Endothelial cell of umbilical vein (primary cell): ENCODE results near the gene APIP. TPM values are rescaled to one million over a fixed set of nuclear protein-coding genes. Genes with fewer than 3 reads are reported as not detected.

Experiments
- BruUV-seq: library from RNA; stranded (reverse); fragments of 400-500 nt; replicated peaks from 2 replicates; lab custom pipeline; 2021; lab: Mats Ljungman, UMichigan
- CTCF ChIA-PET: fragments of 300-600, 350-600 bp; sonication (Branson Sonifier 250); formaldehyde crosslinking; loops from one replicate; lab custom pipeline; 2021; ENCODE audit warnings: antibody characterized with exemption, inconsistent platforms; lab: Charles Lee
- POLR2A ChIA-PET: fragments of 300-600, 350-600 bp; sonication (Branson Sonifier 250); formaldehyde crosslinking; loops from one replicate; lab custom pipeline; 2021; ENCODE audit warnings: antibody characterized with exemption, inconsistent platforms; lab: Charles Lee
- DNase-seq: peaks from one replicate; pipeline ENCODE4 v3.0.0-alpha.2; 2011; ENCODE audit warnings: low read depth, low spot score
- FAIRE-seq: peaks from 2 replicates; lab custom pipeline; 2011; peaks lifted over from hg19 to GRCh38; lab: Jason Lieb, UNC
- H2AFZ ChIP-seq: 2 replicates; pipeline ENCODE4 v1.6.0; 2012; ENCODE audit warnings: low read depth, low read length, control low read depth, inconsistent platforms
- H3K27ac ChIP-seq: 2 replicates; pipeline ENCODE4 v1.5.1; 2011; ENCODE audit warnings: low read depth, mild to moderate bottlenecking, control low read depth, low read length, moderate library complexity; ENCODE audit not compliant: insufficient read depth
- H3K27me3 ChIP-seq, 2 experiments: 2 replicates each; pipeline versions ENCODE4 v1.6.0 to v1.6.1; 2011; ENCODE audit warnings: low read length in 2 of 2, mixed read lengths in 1 of 2; ENCODE audit not compliant: control insufficient read depth in 2 of 2, insufficient read depth in 2 of 2
- H3K36me3 ChIP-seq, 2 experiments: 2 replicates in 1 of 2; 3 replicates in 1 of 2; pipeline ENCODE4 v1.5.1; 2011; ENCODE audit warnings: low read length in 2 of 2, mild to moderate bottlenecking in 1 of 2, moderate library complexity in 1 of 2; ENCODE audit not compliant: control insufficient read depth in 2 of 2, insufficient read depth in 2 of 2; ENCODE audit errors: extremely low read depth in 1 of 2
- H3K4me1 ChIP-seq: 3 replicates; pipeline ENCODE4 v1.5.1; 2011; ENCODE audit warnings: mild to moderate bottlenecking, low read length; ENCODE audit not compliant: control insufficient read depth, insufficient read depth; ENCODE audit errors: extremely low read depth
- H3K4me2 ChIP-seq: 2 replicates; pipeline ENCODE4 v1.6.1; 2011; ENCODE audit warnings: low read length, control low read depth, mixed read lengths; ENCODE audit not compliant: insufficient read depth
- H3K4me3 ChIP-seq, 3 experiments: fragments of 200-600 bp in 1 of 3; sonication (generic), shearing (Covaris generic) in 1 of 3; replicated peaks in 1 of 3; 2 replicates each; pipeline ENCODE4 v1.5.1; 2011 to 2016; ENCODE audit warnings: control low read depth in 3 of 3, low read length in 3 of 3, mild to moderate bottlenecking in 2 of 3, inconsistent platforms in 1 of 3, low read depth in 1 of 3, moderate library complexity in 1 of 3; ENCODE audit not compliant: insufficient read depth in 1 of 3
- H3K79me2 ChIP-seq: 2 replicates; pipeline ENCODE4 v1.6.0; 2012; ENCODE audit warnings: low read length, inconsistent platforms; ENCODE audit not compliant: control insufficient read depth, insufficient read depth
- H3K9ac ChIP-seq: replicated peaks from 2 replicates; pipeline ENCODE3; 2011; ENCODE audit warnings: low read length, control low read depth; ENCODE audit not compliant: insufficient read depth; ENCODE audit errors: extremely low read depth
- H3K9me1 ChIP-seq: replicated peaks from 3 replicates; pipeline ENCODE4 v1.6.0; 2011; ENCODE audit warnings: mild to moderate bottlenecking, low read length; ENCODE audit not compliant: control insufficient read depth, insufficient read depth; ENCODE audit errors: extremely low read depth
- H3K9me3 ChIP-seq: replicated peaks from 2 replicates; pipeline ENCODE4 v1.5.1; 2012; ENCODE audit warnings: low read length, inconsistent platforms; ENCODE audit not compliant: control insufficient read depth, insufficient read depth
- H4K20me1 ChIP-seq: replicated peaks from 2 replicates; pipeline ENCODE3; 2011; ENCODE audit warnings: mild to moderate bottlenecking, low read length; ENCODE audit not compliant: control insufficient read depth, insufficient read depth; ENCODE audit errors: extremely low read depth
- CTCF ChIP-seq, 2 donors: IDR thresholded peaks; 1 replicate in 1 of 2; 2 replicates in 1 of 2; pipeline ENCODE4 v1.5.1; 2011; ENCODE audit warnings: low read length in 2 of 2, mild to moderate bottlenecking in 2 of 2, moderate library complexity in 2 of 2, control low read depth in 1 of 2, inconsistent platforms in 1 of 2, low read depth in 1 of 2; ENCODE audit not compliant: insufficient read depth in 1 of 2; ENCODE audit errors: extremely low read depth in 1 of 2
- EZH2 ChIP-seq: IDR thresholded peaks from 2 replicates; pipeline ENCODE4 v1.6.1; 2012; ENCODE audit warnings: borderline replicate concordance, low read depth, mild to moderate bottlenecking, moderate library complexity, low read length, inconsistent platforms; ENCODE audit not compliant: severe bottlenecking
- FOS ChIP-seq: IDR thresholded peaks from 2 replicates; pipeline ENCODE4 v1.6.1; 2011; ENCODE audit warnings: mild to moderate bottlenecking, low read length, moderate library complexity, borderline replicate concordance; ENCODE audit not compliant: insufficient read depth
- GATA2 ChIP-seq: IDR thresholded peaks from 2 replicates; pipeline ENCODE4 v1.7.0; 2011; ENCODE audit warnings: low read depth, mild to moderate bottlenecking, moderate library complexity, mixed read lengths, low read length; ENCODE audit not compliant: insufficient read length, insufficient read depth
- JUN ChIP-seq: IDR thresholded peaks from 2 replicates; pipeline ENCODE4 v1.6.1; 2011; ENCODE audit warnings: borderline replicate concordance, low read depth; ENCODE audit not compliant: insufficient read length, insufficient read depth
- MAX ChIP-seq: IDR thresholded peaks from 2 replicates; pipeline ENCODE4 v1.6.1; 2011; ENCODE audit not compliant: insufficient read depth, insufficient read length
- MYC ChIP-seq: IDR thresholded peaks from one replicate; pipeline ENCODE4 v1.6.1; 2011; ENCODE audit warnings: mild to moderate bottlenecking, low read depth, low read length
- POLR2A ChIP-seq: IDR thresholded peaks from 2 replicates; pipeline ENCODE4 v1.6.1; 2012; ENCODE audit warnings: low read depth, mild to moderate bottlenecking, control low read depth, low read length
- POLR2AphosphoS5 ChIP-seq: IDR thresholded peaks from 2 replicates; pipeline ENCODE4 v1.6.1; 2012; ENCODE audit warnings: low read depth, mild to moderate bottlenecking, control low read depth, low read length, moderate library complexity; ENCODE audit not compliant: insufficient read depth
- dilution Hi-C: fragments of 300-500 bp; cut with MboI; formaldehyde crosslinking; loops from one replicate; pipeline ENCODE4 v1.15.0; 2019; ENCODE audit warnings: low sequenced_read_pairs; ENCODE audit not compliant: extremely low pct_ligation_motif_present
- intact Hi-C: fragments of 100-400 bp; cut with micrococcal nuclease; formaldehyde crosslinking; loops from one replicate; pipeline ENCODE4 v1.10.0; 2022
- polyA plus RNA-seq, 4 experiments: library from polyadenylated mRNA; depleted of rRNA in 3 of 4; stranded (reverse) in 3 of 4; unstranded in 1 of 4; fragments of >200 nt; gene quantifications; 2 replicates each; pipeline versions ENCODE4 v1.2.1 to v1.2.3, GENCODE V29; 2011 to 2012; ENCODE audit warnings: missing spikeins in 1 of 4
- total RNA-seq: library from RNA; stranded (reverse); gene quantifications from 2 replicates; pipeline ENCODE4 v1.2.3, GENCODE V29; 2021

APIP gene
- total and polyA plus RNA-seq, 2 donors (not counting 3 experiments of a cell fraction or from before 2014, with no cell fraction given) = 10.0 to 26.9 TPM

DNA sequence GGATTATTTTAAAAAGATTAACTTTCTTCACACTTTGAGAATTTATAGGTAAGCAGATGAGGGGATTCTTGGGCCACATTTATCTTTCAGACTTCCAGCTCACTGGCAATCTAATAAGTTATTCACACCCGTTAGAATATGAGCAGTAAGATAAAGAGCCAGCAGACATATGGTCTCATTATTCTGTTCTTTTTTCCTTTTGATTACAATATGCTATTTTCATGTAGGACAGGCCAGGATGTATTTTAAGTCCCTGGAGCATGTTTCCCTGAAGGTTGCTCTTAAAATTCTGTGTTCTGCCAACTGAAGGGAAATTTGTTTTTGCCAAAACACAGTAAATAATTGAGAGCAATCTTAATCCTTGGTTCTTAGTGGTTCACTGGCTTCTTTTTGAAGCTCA, 22.4 kb upstream of the APIP start:
- Histone ChIP-seq H3K9ac (no peak overlapping the region), H3K36me3 (peaks cover 0 to 2% of the 10 kb centered on the region in 2 experiments), H3K27me3 (no peaks in the 10 kb centered on the region), H3K9me3 (no peaks in the 10 kb centered on the region), H3K4me1 (no peaks in the 10 kb centered on the region), H3K9me1 (no peaks in the 10 kb centered on the region), H3K79me2 (peaks cover 11% of the 10 kb centered on the region), H3K27ac (no peak overlapping the region), H3K4me2 (no peak overlapping the region), H3K4me3 (no peak overlapping the region), H2AFZ (no peak overlapping the region), H4K20me1 (no peaks in the 10 kb centered on the region)
- intact Hi-C loops = no loop called here
- POLR2A ChIA-PET = no interaction called here
- TF ChIP-seq MAX (no peak), MYC (no peak), JUN (no peak), CTCF (IDR thresholded peaks at IDR 0.05; ENCODE audit: extremely low read depth in 1 of 2, insufficient read depth in 1 of 2, low read depth in 1 of 2, low read length in 2 of 2) (no peak), FOS (no peak), GATA2 (no peak), POLR2AphosphoS5 (no peak), POLR2A (no peak), EZH2 (no peak)
- no TSS peak for BruUV-seq
- no peak for FAIRE-seq
- CTCF ChIA-PET = interaction anchor here (0.5 to 1.5 kb wide), 4 partner anchors 12 to 451 kb away, joined by 3 to 5 read pairs (median 4); no protein-coding TSS in a partner anchor
- no peak for DNase-seq
- dilution Hi-C loops = no loop called here
